HepG2 (cell line): ENCODE results near the gene NET1. TPM values are rescaled to one million over a fixed set of nuclear protein-coding genes. Genes with fewer than 3 reads are reported as not detected.

ENCODE experiments used
- ATAC-seq: fragments of 200-7000 bp; cut with Tn5 transposase; 3 replicates; pipeline ENCODE4 v1.9.1; 2020; ENCODE audit warnings: mild to moderate bottlenecking, moderate library complexity
- BruUV-seq: library from RNA; stranded (reverse); fragments of 400-500 nt; replicated peaks from 2 replicates; lab custom pipeline; 2021; lab: Mats Ljungman, UMichigan
- CTCF ChIA-PET: fragments of 300-600 bp; formaldehyde crosslinking; extraction: SDS; loops from one replicate; lab custom pipeline; 2021; ENCODE audit warnings: low total read pairs, inconsistent platforms, low intra/inter-chr PET ratio; lab: Yijun Ruan, JAX
- POLR2A ChIA-PET: fragments of 350-600 bp; sonication (Branson Sonifier 250); formaldehyde crosslinking; loops from one replicate; lab custom pipeline; 2020; ENCODE audit warnings: antibody characterized with exemption, inconsistent platforms; lab: Yijun Ruan, JAX
- DNase-seq: peaks from one replicate; pipeline ENCODE4 v3.0.0-alpha.2; 2015; ENCODE audit warnings: low spot score
- FAIRE-seq: peaks from 3 replicates; lab custom pipeline; 2011; peaks lifted over from hg19 to GRCh38; lab: Jason Lieb, UNC
- H2AFZ ChIP-seq: one replicate; pipeline ENCODE4 v1.6.1; 2011; ENCODE audit warnings: low read length, inconsistent platforms
- H3K27ac ChIP-seq: fragments of 300-600 bp; 3 replicates; pipeline ENCODE4 v1.8.0; 2011; ENCODE audit warnings: mixed run types, mild to moderate bottlenecking, mixed read lengths, low read length, inconsistent platforms; ENCODE audit not compliant: insufficient read depth; ENCODE audit errors: extremely low read length
- H3K27me3 ChIP-seq, 2 experiments: fragments of 200-600 bp in 1 of 2; 2 replicates in 1 of 2; 3 replicates in 1 of 2; pipeline versions ENCODE4 v1.6.0 to v1.8.0; 2011; ENCODE audit warnings: low read length in 2 of 2, mild to moderate bottlenecking in 2 of 2, moderate library complexity in 2 of 2, inconsistent platforms in 1 of 2; ENCODE audit not compliant: insufficient read depth in 2 of 2, control insufficient read depth in 1 of 2
- H3K36me3 ChIP-seq, 2 experiments: fragments of 200-600 bp in 1 of 2; replicated peaks in 1 of 2; 2 replicates in 1 of 2; 3 replicates in 1 of 2; pipeline versions ENCODE4 v1.5.1 to v1.8.0; 2011; ENCODE audit warnings: low read length in 2 of 2, inconsistent platforms in 1 of 2; ENCODE audit not compliant: insufficient read depth in 2 of 2, control insufficient read depth in 1 of 2
- H3K4me1 ChIP-seq: 2 replicates; pipeline ENCODE4 v1.5.1; 2012; ENCODE audit warnings: low read length, inconsistent platforms; ENCODE audit not compliant: insufficient read depth
- H3K4me2 ChIP-seq: 2 replicates; pipeline ENCODE4 v1.6.0; 2011; ENCODE audit warnings: low read depth, low read length, inconsistent platforms
- H3K4me3 ChIP-seq, 3 experiments: fragments of 200-600 bp in 1 of 3; sonication (generic), shearing (Covaris generic) in 1 of 3; replicated peaks in 1 of 3; 2 replicates each; pipeline ENCODE4 v1.5.1; 2011 to 2016; ENCODE audit warnings: low read length in 3 of 3, inconsistent platforms in 2 of 3, low read depth in 2 of 3, mild to moderate bottlenecking in 2 of 3, control low read depth in 1 of 3, mixed read lengths in 1 of 3; ENCODE audit not compliant: insufficient read depth in 1 of 3
- H3K79me2 ChIP-seq: one replicate; pipeline ENCODE4 v1.6.1; 2011; ENCODE audit warnings: low read length, inconsistent platforms; ENCODE audit not compliant: insufficient read depth
- H3K9ac ChIP-seq: 2 replicates; pipeline ENCODE4 v1.6.0; 2011; ENCODE audit warnings: mild to moderate bottlenecking, low read depth, low read length, inconsistent platforms; ENCODE audit not compliant: insufficient read depth
- H3K9me3 ChIP-seq: 2 replicates; pipeline ENCODE4 v1.5.1; 2012; ENCODE audit warnings: mild to moderate bottlenecking, low read length
- H4K20me1 ChIP-seq: 2 replicates; pipeline ENCODE4 v1.6.0; 2011; ENCODE audit warnings: inconsistent platforms, mild to moderate bottlenecking, low read length, moderate library complexity; ENCODE audit not compliant: insufficient read depth
- CENPX ChIP-seq: sonication (generic); formaldehyde crosslinking; IDR thresholded peaks from 2 replicates; pipeline ENCODE4 v1.9.0; 2021; ENCODE audit warnings: mild to moderate bottlenecking, missing genetic modification reagents, moderate library complexity
- E2F1 ChIP-seq: sonication (generic); formaldehyde crosslinking; IDR thresholded peaks from 2 replicates; pipeline ENCODE4 v1.5.0; 2020; ENCODE audit warnings: missing genetic modification reagents
- FOXK1 ChIP-seq: sonication (generic); formaldehyde crosslinking; IDR thresholded peaks from 2 replicates; pipeline ENCODE4 v1.4.0; 2020; ENCODE audit warnings: low read depth, missing genetic modification reagents, borderline replicate concordance
- GLMP ChIP-seq: sonication (generic); formaldehyde crosslinking; IDR thresholded peaks from 2 replicates; pipeline ENCODE4 v1.9.0; 2021; ENCODE audit warnings: missing genetic modification reagents, mild to moderate bottlenecking, borderline replicate concordance
- ISX ChIP-seq: sonication (generic); formaldehyde crosslinking; conservative IDR thresholded peaks from 2 replicates; pipeline ENCODE4 v1.5.0; 2020; ENCODE audit warnings: missing genetic modification reagents
- RFX3 ChIP-seq: IDR thresholded peaks from 2 replicates; pipeline ENCODE4 v1.6.1; 2016; ENCODE audit warnings: missing biosample characterization, missing genetic modification reagents
- TCF12 ChIP-seq, 2 experiments: fragments of 450-650 bp in 1 of 2; sonication (generic) in 1 of 2; formaldehyde crosslinking in 1 of 2; IDR thresholded peaks; 2 replicates each; pipeline versions ENCODE4 v1.6.1 to v1.8.0; 2017 to 2022; ENCODE audit warnings: antibody characterized with exemption in 1 of 2, mild to moderate bottlenecking in 1 of 2, missing genetic modification reagents in 1 of 2, moderate library complexity in 1 of 2
- TCF7L2 ChIP-seq: IDR thresholded peaks from 2 replicates; pipeline ENCODE4 v1.6.1; 2011; ENCODE audit warnings: mild to moderate bottlenecking, low read depth, low read length, moderate library complexity
- ZNF18 ChIP-seq: sonication (generic); formaldehyde crosslinking; IDR thresholded peaks from 2 replicates; pipeline ENCODE4 v1.8.0; 2022; ENCODE audit warnings: mild to moderate bottlenecking, missing genetic modification reagents; ENCODE audit not compliant: insufficient replicate concordance
- ZNF3 ChIP-seq: IDR thresholded peaks from 2 replicates; pipeline ENCODE4 v1.7.0; 2017; ENCODE audit warnings: inconsistent platforms
- ZNF547 ChIP-seq: sonication (generic); formaldehyde crosslinking; IDR thresholded peaks from 2 replicates; pipeline ENCODE4 v1.5.1; 2020; ENCODE audit warnings: mild to moderate bottlenecking, missing genetic modification reagents
- ZNF768 ChIP-seq: sonication (generic); formaldehyde crosslinking; IDR thresholded peaks from 2 replicates; pipeline ENCODE4 v1.4.0; 2020; ENCODE audit warnings: missing genetic modification reagents
- WGBS: methylation state at CpG from one replicate; pipeline ENCODE4 v1.1.6; 2017; ENCODE audit warnings: low lambda C conversion rate; 5-methylcytosine and 5-hydroxymethylcytosine counted together
- in situ Hi-C: cut with HindIII; loops from 2 replicates; pipeline ENCODE4 v1.10.0; 2017; ENCODE audit warnings: low pct_unique_long_range_greater_than_20kb; ENCODE audit not compliant: extremely low pct_ligation_motif_present
- intact Hi-C: fragments of 100-400 bp; cut with micrococcal nuclease; formaldehyde crosslinking; loops from one replicate; pipeline ENCODE4 v1.10.0; 2022; ENCODE audit not compliant: unreplicated experiment
- polyA plus RNA-seq, 8 experiments: library from polyadenylated mRNA; depleted of rRNA in 3 of 8; stranded (reverse) in 7 of 8; unstranded in 1 of 8; fragments of >200 nt; fragmentation: Illumina TruSeq in 4 of 8; extraction: Trizol in 4 of 8; gene quantifications; 2 replicates each; pipeline versions ENCODE4 v1.2.1 to v1.2.3, GENCODE V29; 2011 to 2016; ENCODE audit warnings: low read depth in 4 of 8, missing spikeins in 1 of 8, mixed read lengths in 1 of 8; ENCODE audit not compliant: insufficient read depth in 1 of 8
- total RNA-seq, 5 experiments: library from RNA; depleted of rRNA; stranded (reverse); fragments of >200 nt; fragmentation: Illumina TruSeq; extraction: Trizol; gene quantifications; 2 replicates each; pipeline ENCODE4 v1.2.3, GENCODE V29; 2016; ENCODE audit warnings: low read depth in 1 of 5
- TF ChIP-seq, protein P1 (sequence below): sonication (generic); formaldehyde crosslinking; IDR thresholded peaks from 2 replicates; pipeline ENCODE4 v1.4.0; 2020; ENCODE audit warnings: missing genetic modification reagents

The NET1 gene
- total and polyA plus RNA-seq, 2 of the 13 experiments (the other 11 are each of a cell fraction or from before 2014, with no cell fraction given): 48.1 to 65.8 TPM

GRCh38 chr10:5479481-5480161 lies 67.3 kb downstream of the NET1 start:
- 64% methylated on average over 11 of the region's 14 CpGs for WGBS
- Histone ChIP-seq H3K9me3 (no peaks in the 10 kb centered on the region), H3K9ac (no peak overlapping the region), H4K20me1 (no peaks in the 10 kb centered on the region), H3K79me2 (no peaks in the 10 kb centered on the region), H3K4me2 (no peak overlapping the region), H3K27me3 (peaks cover 3 to 26% of the 10 kb centered on the region in 2 experiments; a peak in 3 of 5 replicates), H3K27ac (no peak overlapping the region), H3K36me3 (no peaks in the 10 kb centered on the region), H3K4me1 (peaks cover 49% of the 10 kb centered on the region), H2AFZ (no peak overlapping the region), H3K4me3 (no peak overlapping the region)
- in situ Hi-C loops: no loop called here
- no TSS peak for BruUV-seq
- no peak for ATAC-seq
- FAIRE-seq: no peak
- DNase-seq: no peak
- ChIA-PET CTCF (no interaction called here), POLR2A (no interaction called here)
- intact Hi-C loops: loop anchor here (2.0 kb wide), 1 partner anchor 79 kb away; no protein-coding TSS in a partner anchor
- TF ChIP-seq ZNF547 (CRISPR knock-in tag) (no peak), E2F1 (CRISPR knock-in tag) (no peak), ISX (CRISPR knock-in tag) (no peak), RFX3 (no peak), FOXK1 (CRISPR knock-in tag) (no peak), CENPX (no peak), ZNF768 (CRISPR knock-in tag) (no peak), TCF7L2 (no peak), ZNF18 (no peak), ZNF3 (CRISPR knock-in tag) (no peak), TCF12 (IDR thresholded peaks at IDR 0.05) (no peak), TCF12 (CRISPR knock-in tag; IDR thresholded peaks at IDR 0.05) (no peak), GLMP (CRISPR knock-in tag) (no peak)
- TF ChIP-seq, protein P1, sequence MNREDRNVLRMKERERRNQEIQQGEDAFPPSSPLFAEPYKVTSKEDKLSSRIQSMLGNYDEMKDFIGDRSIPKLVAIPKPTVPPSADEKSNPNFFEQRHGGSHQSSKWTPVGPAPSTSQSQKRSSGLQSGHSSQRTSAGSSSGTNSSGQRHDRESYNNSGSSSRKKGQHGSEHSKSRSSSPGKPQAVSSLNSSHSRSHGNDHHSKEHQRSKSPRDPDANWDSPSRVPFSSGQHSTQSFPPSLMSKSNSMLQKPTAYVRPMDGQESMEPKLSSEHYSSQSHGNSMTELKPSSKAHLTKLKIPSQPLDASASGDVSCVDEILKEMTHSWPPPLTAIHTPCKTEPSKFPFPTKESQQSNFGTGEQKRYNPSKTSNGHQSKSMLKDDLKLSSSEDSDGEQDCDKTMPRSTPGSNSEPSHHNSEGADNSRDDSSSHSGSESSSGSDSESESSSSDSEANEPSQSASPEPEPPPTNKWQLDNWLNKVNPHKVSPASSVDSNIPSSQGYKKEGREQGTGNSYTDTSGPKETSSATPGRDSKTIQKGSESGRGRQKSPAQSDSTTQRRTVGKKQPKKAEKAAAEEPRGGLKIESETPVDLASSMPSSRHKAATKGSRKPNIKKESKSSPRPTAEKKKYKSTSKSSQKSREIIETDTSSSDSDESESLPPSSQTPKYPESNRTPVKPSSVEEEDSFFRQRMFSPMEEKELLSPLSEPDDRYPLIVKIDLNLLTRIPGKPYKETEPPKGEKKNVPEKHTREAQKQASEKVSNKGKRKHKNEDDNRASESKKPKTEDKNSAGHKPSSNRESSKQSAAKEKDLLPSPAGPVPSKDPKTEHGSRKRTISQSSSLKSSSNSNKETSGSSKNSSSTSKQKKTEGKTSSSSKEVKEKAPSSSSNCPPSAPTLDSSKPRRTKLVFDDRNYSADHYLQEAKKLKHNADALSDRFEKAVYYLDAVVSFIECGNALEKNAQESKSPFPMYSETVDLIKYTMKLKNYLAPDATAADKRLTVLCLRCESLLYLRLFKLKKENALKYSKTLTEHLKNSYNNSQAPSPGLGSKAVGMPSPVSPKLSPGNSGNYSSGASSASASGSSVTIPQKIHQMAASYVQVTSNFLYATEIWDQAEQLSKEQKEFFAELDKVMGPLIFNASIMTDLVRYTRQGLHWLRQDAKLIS (CRISPR knock-in tag): no peak
